ENCODE data around the gene GAREM1. TPM values are rescaled to one million over a fixed set of nuclear protein-coding genes. Genes with fewer than 3 reads are reported as not detected.

Gene GAREM1
- total RNA-seq, 1 experiment from 2014 or later: 11.1 TPM

- no peaks in the 10 kb centered on the region for H4K20me1 ChIP-seq (ENCODE audit: insufficient read depth)
- DNase-seq (ENCODE audit: low read depth, low spot score) (no peak), ATAC-seq (no peak)
- no peak overlapping the region for H2AFZ ChIP-seq (ENCODE audit: low read depth, low read length, poor library complexity, severe bottlenecking)
- ChIA-PET RAD21 (ENCODE audit: low non-redundant PET in 1 of 2, low total read pairs in 2 of 2, uncharacterized antibody in 2 of 2, unreplicated experiment in 2 of 2) (interaction anchor here in 1 of 2 experiments (1.2 kb wide), 1 partner anchor 279 kb away, joined by 3 read pairs; no protein-coding TSS in a partner anchor), POLR2A (no interaction called here), CTCF (interaction anchor here (0.6 to 3.7 kb wide), 8 partner anchors 9 to 282 kb away, joined by 3 to 49 read pairs (median 4); partner anchors contain the start of gene GAREM1)
- intact Hi-C loops (cut with micrococcal nuclease): loop anchor here (5.0 kb wide), 1 partner anchor 113 kb away; no protein-coding TSS in a partner anchor
- H3K27me3 ChIP-seq (ENCODE audit: insufficient read depth, low read length): no peaks in the 10 kb centered on the region
- no peaks in the 10 kb centered on the region; a peak in 1 of 4 replicates for H3K36me3 ChIP-seq (ENCODE audit: control insufficient read depth in 1 of 2, insufficient read depth in 2 of 2, low read length in 2 of 2)
- H3K79me2 ChIP-seq (ENCODE audit: insufficient read depth, low read length): no peaks in the 10 kb centered on the region
- no peak overlapping the region for H3K4me2 ChIP-seq (ENCODE audit: low read length)
- H3K9me3 ChIP-seq (ENCODE audit: control insufficient read depth in 1 of 2, insufficient read depth in 1 of 2, low read depth in 1 of 2, low read length in 2 of 2): no peaks in the 10 kb centered on the region
- H3K4me3 ChIP-seq (replicated peaks in 1 of 2; ENCODE audit: low read depth in 1 of 2, low read length in 2 of 2): no peak overlapping the region
- H3K9me2 ChIP-seq (ENCODE audit: insufficient read depth): no peaks in the 10 kb centered on the region
- BruUV-seq (replicated peaks): no TSS peak
- no peak overlapping the region for H3K9ac ChIP-seq (ENCODE audit: low read length)
- no peak overlapping the region for H3K27ac ChIP-seq (ENCODE audit: low read depth, low read length)
- H3K4me1 ChIP-seq (ENCODE audit: control insufficient read depth in 1 of 2, insufficient read depth in 2 of 2, low read length in 2 of 2): no peaks in the 10 kb centered on the region
- TF ChIP-seq, protein P1, sequence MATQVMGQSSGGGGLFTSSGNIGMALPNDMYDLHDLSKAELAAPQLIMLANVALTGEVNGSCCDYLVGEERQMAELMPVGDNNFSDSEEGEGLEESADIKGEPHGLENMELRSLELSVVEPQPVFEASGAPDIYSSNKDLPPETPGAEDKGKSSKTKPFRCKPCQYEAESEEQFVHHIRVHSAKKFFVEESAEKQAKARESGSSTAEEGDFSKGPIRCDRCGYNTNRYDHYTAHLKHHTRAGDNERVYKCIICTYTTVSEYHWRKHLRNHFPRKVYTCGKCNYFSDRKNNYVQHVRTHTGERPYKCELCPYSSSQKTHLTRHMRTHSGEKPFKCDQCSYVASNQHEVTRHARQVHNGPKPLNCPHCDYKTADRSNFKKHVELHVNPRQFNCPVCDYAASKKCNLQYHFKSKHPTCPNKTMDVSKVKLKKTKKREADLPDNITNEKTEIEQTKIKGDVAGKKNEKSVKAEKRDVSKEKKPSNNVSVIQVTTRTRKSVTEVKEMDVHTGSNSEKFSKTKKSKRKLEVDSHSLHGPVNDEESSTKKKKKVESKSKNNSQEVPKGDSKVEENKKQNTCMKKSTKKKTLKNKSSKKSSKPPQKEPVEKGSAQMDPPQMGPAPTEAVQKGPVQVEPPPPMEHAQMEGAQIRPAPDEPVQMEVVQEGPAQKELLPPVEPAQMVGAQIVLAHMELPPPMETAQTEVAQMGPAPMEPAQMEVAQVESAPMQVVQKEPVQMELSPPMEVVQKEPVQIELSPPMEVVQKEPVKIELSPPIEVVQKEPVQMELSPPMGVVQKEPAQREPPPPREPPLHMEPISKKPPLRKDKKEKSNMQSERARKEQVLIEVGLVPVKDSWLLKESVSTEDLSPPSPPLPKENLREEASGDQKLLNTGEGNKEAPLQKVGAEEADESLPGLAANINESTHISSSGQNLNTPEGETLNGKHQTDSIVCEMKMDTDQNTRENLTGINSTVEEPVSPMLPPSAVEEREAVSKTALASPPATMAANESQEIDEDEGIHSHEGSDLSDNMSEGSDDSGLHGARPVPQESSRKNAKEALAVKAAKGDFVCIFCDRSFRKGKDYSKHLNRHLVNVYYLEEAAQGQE (IDR thresholded peaks at IDR 0.05; ENCODE audit: low read depth): no peak
- TF ChIP-seq SP1 (IDR thresholded peaks at IDR 0.05; ENCODE audit: low read depth): no peak
These were observed 200.3 kb downstream of the GAREM1 start for GRCh38 chr18:32270341-32270740.

DNA sequence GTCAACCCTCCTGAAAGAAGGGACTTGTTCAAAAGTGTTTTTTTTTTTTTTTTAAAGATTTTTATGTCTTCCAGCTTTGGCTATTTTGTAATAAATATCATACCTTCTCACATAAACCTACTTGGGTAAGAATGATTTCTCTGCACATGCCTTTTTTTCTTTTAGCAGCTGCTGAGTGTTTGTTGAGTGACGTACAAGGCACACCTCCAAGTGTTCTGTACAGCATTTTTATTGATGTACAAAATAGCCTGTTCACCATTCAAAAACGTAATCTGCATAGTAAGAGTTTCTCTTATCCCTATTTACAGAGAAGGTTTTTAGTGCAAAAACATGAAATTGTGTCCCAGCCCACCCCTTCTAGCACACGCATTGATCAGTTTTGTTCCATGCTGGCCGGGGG is 203.2 kb downstream of the GAREM1 start:
- DNase-seq (ENCODE audit: low read depth, low spot score): no peak
- Histone ChIP-seq H2AFZ (ENCODE audit: low read depth, low read length, poor library complexity, severe bottlenecking) (no peak overlapping the region), H3K4me1 (ENCODE audit: control insufficient read depth in 1 of 2, insufficient read depth in 2 of 2, low read length in 2 of 2) (no peaks in the 10 kb centered on the region), H3K27ac (ENCODE audit: low read depth, low read length) (no peak overlapping the region), H3K9me2 (ENCODE audit: insufficient read depth) (no peaks in the 10 kb centered on the region), H3K9ac (ENCODE audit: low read length) (no peak overlapping the region), H3K27me3 (ENCODE audit: insufficient read depth, low read length) (no peaks in the 10 kb centered on the region), H4K20me1 (ENCODE audit: insufficient read depth) (no peaks in the 10 kb centered on the region), H3K9me3 (ENCODE audit: control insufficient read depth in 1 of 2, insufficient read depth in 1 of 2, low read depth in 1 of 2, low read length in 2 of 2) (no peaks in the 10 kb centered on the region), H3K4me2 (ENCODE audit: low read length) (no peak overlapping the region), H3K79me2 (ENCODE audit: insufficient read depth, low read length) (no peaks in the 10 kb centered on the region), H3K36me3 (ENCODE audit: control insufficient read depth in 1 of 2, insufficient read depth in 2 of 2, low read length in 2 of 2) (no peaks in the 10 kb centered on the region; a peak in 1 of 4 replicates), H3K4me3 (replicated peaks in 1 of 2; ENCODE audit: low read depth in 1 of 2, low read length in 2 of 2) (no peak overlapping the region)
- CTCF ChIA-PET: interaction anchor here (1.0 kb wide), 1 partner anchor 282 kb away, joined by 4 read pairs; no protein-coding TSS in a partner anchor
- BruUV-seq (replicated peaks): no TSS peak
- TF ChIP-seq, protein P2, sequence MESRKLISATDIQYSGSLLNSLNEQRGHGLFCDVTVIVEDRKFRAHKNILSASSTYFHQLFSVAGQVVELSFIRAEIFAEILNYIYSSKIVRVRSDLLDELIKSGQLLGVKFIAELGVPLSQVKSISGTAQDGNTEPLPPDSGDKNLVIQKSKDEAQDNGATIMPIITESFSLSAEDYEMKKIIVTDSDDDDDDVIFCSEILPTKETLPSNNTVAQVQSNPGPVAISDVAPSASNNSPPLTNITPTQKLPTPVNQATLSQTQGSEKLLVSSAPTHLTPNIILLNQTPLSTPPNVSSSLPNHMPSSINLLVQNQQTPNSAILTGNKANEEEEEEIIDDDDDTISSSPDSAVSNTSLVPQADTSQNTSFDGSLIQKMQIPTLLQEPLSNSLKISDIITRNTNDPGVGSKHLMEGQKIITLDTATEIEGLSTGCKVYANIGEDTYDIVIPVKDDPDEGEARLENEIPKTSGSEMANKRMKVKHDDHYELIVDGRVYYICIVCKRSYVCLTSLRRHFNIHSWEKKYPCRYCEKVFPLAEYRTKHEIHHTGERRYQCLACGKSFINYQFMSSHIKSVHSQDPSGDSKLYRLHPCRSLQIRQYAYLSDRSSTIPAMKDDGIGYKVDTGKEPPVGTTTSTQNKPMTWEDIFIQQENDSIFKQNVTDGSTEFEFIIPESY (IDR thresholded peaks at IDR 0.05; ENCODE audit: extremely low read depth, insufficient replicate concordance, low read length): no peak
- no peak for ATAC-seq
- intact Hi-C loops (cut with micrococcal nuclease): no loop called here
- POLR2A ChIA-PET: no interaction called here
- RAD21 ChIA-PET (ENCODE audit: low non-redundant PET in 1 of 2, low total read pairs in 2 of 2, uncharacterized antibody in 2 of 2, unreplicated experiment in 2 of 2): no interaction called here

Data from HCT116 (cell line).